Measurements from ENCODE around the gene HSD17B8.

DNA sequence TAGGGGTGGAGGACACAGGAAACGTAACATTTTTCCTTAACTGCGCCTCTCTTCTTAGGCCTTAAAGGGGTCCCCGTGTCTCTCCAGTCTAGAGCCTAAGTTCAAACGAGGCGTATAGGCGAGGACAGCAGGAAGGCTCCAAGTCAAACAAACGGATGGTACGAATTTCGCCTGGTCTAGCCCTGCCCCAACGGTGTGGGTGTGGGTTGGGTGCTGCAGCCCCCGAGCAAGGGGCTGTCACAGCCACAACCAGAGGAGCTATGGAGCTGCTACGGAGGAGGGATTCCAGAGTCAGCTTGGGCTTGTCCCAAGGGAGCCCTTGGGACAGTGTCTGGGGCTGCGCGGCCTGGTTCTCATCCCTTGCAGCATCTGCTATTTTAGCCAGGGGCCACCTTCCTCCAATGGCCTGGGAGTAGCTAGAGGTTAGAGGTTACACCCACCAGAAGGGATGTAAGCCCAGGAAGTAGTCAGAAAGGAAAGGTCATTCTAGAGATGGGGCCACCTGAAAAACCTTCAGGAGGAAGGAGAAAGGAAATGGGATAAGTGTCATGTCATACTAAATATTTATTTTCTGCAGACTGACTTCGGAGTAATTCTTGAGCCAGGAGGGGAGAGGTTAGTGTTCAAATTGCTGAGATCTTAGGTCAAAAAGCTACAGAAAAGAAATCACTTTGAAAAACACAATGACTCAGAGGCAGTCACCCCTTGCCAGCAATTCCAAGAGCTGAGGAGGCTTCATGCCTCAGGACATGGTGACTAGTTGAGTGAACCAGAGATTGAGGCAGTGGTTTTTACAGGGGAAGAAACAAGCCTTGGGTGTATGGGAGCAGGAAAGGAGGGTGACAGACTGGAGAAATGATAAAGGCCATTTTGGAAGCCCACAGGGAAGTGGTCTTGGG, 45.5 kb downstream of the HSD17B8 start:
- TF ChIP-seq, protein P1, sequence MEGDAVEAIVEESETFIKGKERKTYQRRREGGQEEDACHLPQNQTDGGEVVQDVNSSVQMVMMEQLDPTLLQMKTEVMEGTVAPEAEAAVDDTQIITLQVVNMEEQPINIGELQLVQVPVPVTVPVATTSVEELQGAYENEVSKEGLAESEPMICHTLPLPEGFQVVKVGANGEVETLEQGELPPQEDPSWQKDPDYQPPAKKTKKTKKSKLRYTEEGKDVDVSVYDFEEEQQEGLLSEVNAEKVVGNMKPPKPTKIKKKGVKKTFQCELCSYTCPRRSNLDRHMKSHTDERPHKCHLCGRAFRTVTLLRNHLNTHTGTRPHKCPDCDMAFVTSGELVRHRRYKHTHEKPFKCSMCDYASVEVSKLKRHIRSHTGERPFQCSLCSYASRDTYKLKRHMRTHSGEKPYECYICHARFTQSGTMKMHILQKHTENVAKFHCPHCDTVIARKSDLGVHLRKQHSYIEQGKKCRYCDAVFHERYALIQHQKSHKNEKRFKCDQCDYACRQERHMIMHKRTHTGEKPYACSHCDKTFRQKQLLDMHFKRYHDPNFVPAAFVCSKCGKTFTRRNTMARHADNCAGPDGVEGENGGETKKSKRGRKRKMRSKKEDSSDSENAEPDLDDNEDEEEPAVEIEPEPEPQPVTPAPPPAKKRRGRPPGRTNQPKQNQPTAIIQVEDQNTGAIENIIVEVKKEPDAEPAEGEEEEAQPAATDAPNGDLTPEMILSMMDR (IDR thresholded peaks at IDR 0.05; ENCODE audit: borderline replicate concordance, extremely low read depth, low read length, poor library complexity, severe bottlenecking): no peak
- TF ChIP-seq EZH2 (IDR thresholded peaks at IDR 0.05; ENCODE audit: borderline replicate concordance, low read depth, low read length, severe bottlenecking): no peak

All from DND-41 (cell line).